GM13976 (cell line): ENCODE data around the gene COTL1.
A peak's percentile ranks its signal among the peaks of the same experiment; 100 is the strongest.

Source experiments
- DNase-seq: peaks from one replicate; pipeline ENCODE4 v3.0.0; 2012; ENCODE audit warnings: low spot score
- in situ Hi-C: fragments of 300-500 bp; cut with MboI; formaldehyde crosslinking; loops from one replicate; pipeline ENCODE4 v1.12.0; 2022; ENCODE audit warnings: low sequenced_read_pairs, mixed read lengths, inconsistent platforms; ENCODE audit not compliant: unreplicated experiment
- TF ChIP-seq, protein P1 (sequence below): IDR thresholded peaks from 2 replicates; pipeline ENCODE4 v1.5.1; 2012; ENCODE audit warnings: borderline replicate concordance, mild to moderate bottlenecking; ENCODE audit not compliant: insufficient read depth; ENCODE audit errors: extremely low read depth, missing control alignments, control extremely low read depth

The COTL1 gene

GRCh38 chr16:84611041-84611440 lies 6.8 kb downstream of the COTL1 start:
- DNase-seq: no peak
- in situ Hi-C loops: loop anchor here (25.0 kb wide), 1 partner anchor 324 kb away; the partner anchor contains the start of gene WFDC1
- TF ChIP-seq, protein P1, sequence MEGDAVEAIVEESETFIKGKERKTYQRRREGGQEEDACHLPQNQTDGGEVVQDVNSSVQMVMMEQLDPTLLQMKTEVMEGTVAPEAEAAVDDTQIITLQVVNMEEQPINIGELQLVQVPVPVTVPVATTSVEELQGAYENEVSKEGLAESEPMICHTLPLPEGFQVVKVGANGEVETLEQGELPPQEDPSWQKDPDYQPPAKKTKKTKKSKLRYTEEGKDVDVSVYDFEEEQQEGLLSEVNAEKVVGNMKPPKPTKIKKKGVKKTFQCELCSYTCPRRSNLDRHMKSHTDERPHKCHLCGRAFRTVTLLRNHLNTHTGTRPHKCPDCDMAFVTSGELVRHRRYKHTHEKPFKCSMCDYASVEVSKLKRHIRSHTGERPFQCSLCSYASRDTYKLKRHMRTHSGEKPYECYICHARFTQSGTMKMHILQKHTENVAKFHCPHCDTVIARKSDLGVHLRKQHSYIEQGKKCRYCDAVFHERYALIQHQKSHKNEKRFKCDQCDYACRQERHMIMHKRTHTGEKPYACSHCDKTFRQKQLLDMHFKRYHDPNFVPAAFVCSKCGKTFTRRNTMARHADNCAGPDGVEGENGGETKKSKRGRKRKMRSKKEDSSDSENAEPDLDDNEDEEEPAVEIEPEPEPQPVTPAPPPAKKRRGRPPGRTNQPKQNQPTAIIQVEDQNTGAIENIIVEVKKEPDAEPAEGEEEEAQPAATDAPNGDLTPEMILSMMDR: no peak

- TF ChIP-seq, protein P1: no peak
- in situ Hi-C loops: loop anchor here (25.0 kb wide), 1 partner anchor 323 kb away; the partner anchor contains the start of gene WFDC1
- DNase-seq: no peak
Observed at GRCh38 chr16:84610376-84610775, 7.5 kb downstream of the COTL1 start.

GRCh38 chr16:84609563-84610177 lies 8.2 kb downstream of the COTL1 start:
- in situ Hi-C loops: loop anchor here (25.0 kb wide), 1 partner anchor 322 kb away; the partner anchor contains the start of gene WFDC1
- TF ChIP-seq, protein P1: no peak
- DNase-seq: no peak

DNA sequence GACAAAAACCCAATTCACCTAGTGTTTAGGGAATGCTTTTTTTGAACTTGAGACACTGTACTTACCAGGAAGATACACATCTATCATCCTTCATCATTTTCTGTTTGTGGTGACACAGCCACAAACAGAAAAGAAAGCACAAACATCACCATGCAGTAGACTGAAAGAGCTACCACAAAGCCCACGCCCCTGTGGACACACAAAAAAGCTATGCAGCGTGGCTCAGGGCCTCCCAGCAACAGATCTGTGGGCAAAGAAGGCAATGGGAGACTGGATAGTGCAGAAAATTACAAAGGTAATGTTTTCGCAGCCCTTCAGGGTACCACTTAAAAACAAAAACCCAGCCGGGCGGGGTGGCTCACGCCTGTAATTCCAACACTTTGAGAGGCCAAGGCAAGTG lies 9.6 kb downstream of the COTL1 start:
- in situ Hi-C loops: loop anchor here (25.0 kb wide), 1 partner anchor 321 kb away; the partner anchor contains the start of gene WFDC1
- DNase-seq: no peak
- TF ChIP-seq, protein P1: no peak

DNA sequence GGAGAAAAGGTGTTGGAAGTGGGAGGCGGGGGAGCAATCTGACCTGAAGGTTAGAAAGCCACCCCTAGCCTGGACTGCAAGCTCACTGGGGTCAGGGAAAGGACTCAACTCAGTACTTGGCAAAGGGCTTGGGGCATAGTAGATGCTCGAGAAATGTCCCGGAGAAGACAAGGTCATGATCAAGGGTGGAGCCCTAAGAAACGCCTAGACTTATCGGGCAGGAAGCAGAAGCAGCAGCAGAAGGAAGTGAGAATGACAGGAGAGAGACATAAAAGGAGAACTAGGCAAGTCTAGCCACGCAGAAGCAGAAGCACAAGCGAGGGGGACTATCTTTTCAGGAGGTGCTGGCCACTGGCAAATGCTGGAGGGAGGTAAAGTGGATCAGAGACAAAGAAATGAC lies 10.2 kb downstream of the COTL1 start:
- TF ChIP-seq, protein P1: no peak
- in situ Hi-C loops: loop anchor here (25.0 kb wide), 1 partner anchor 320 kb away; the partner anchor contains the start of gene WFDC1
- peak; percentile 70 for DNase-seq

- DNase-seq: no peak
- TF ChIP-seq, protein P1: no peak
- in situ Hi-C loops: loop anchor here (25.0 kb wide), 1 partner anchor 320 kb away; the partner anchor contains the start of gene WFDC1
Observed at GRCh38 chr16:84607061-84607460, 10.8 kb downstream of the COTL1 start.
